Activated CD4-positive, alpha-beta memory T cell treated with anti-CD3 and anti-CD28 coated beads for 36 hours (primary cell): ENCODE results near the gene RYR1. TPM values are rescaled to one million over a fixed set of nuclear protein-coding genes. Genes with fewer than 3 reads are reported as not detected.

Source experiments
- CTCF ChIA-PET: fragments of 350-600 bp; sonication (Branson Sonifier 250); formaldehyde crosslinking; loops from one replicate; lab custom pipeline; 2021; ENCODE audit warnings: antibody characterized with exemption, inconsistent platforms; lab: Charles Lee
- POLR2A ChIA-PET: fragments of 350-600 bp; sonication (Branson Sonifier 250); formaldehyde crosslinking; loops from one replicate; lab custom pipeline; 2021; ENCODE audit warnings: antibody characterized with exemption; lab: Charles Lee
- DNase-seq: peaks from one replicate; pipeline ENCODE4 v3.0.0-alpha.2; 2020
- H3K27ac Mint-ChIP-seq: one replicate; pipeline ENCODE4 v1.8.0; 2021; ENCODE audit warnings: mixed read lengths
- H3K27me3 Mint-ChIP-seq: one replicate; pipeline ENCODE4 v1.8.0; 2021; ENCODE audit warnings: mixed read lengths
- H3K36me3 Mint-ChIP-seq: one replicate; pipeline ENCODE4 v1.8.0; 2021; ENCODE audit warnings: mixed read lengths
- H3K4me1 Mint-ChIP-seq: one replicate; pipeline ENCODE4 v1.8.0; 2021; ENCODE audit warnings: low read depth, mixed read lengths
- H3K4me3 Mint-ChIP-seq: one replicate; pipeline ENCODE4 v1.8.0; 2021; ENCODE audit warnings: mild to moderate bottlenecking, mixed read lengths
- H3K9me3 Mint-ChIP-seq: one replicate; pipeline ENCODE4 v1.8.0; 2021; ENCODE audit warnings: mixed read lengths
- intact Hi-C: fragments of 100-400 bp; cut with micrococcal nuclease; formaldehyde crosslinking; loops from one replicate; pipeline ENCODE4 v1.15.1; 2023
- total RNA-seq, 2 experiments: library from RNA; stranded (reverse); gene quantifications; one replicate each; pipeline ENCODE4 v1.2.3, GENCODE V29; 2021

Gene RYR1
- total RNA-seq, 2 experiments from 2014 or later = 2.4 to 2.5 TPM

- Mint-ChIP-seq H3K27me3 (no peaks in the 10 kb centered on the region), H3K4me3 (peak overlapping the region; percentile 54), H3K27ac (peak overlapping the region; percentile 66), H3K9me3 (no peaks in the 10 kb centered on the region), H3K4me1 (peaks cover 37% of the 10 kb centered on the region), H3K36me3 (peaks cover 36% of the 10 kb centered on the region)
- ChIA-PET CTCF (interaction anchor here (0.6 to 9.6 kb wide), 2 partner anchors 20 to 36 kb away, joined by 3 to 80 read pairs; no protein-coding TSS in a partner anchor), POLR2A (no interaction called here)
- intact Hi-C loops = loop anchor here (5.0 to 10.0 kb wide), 3 partner anchors 58 to 320 kb away; partner anchors contain the start of genes FAM98C, MRPS12 and SARS2
- DNase-seq = no peak
Measured at GRCh38 chr19:38615007-38615581, 181.6 kb downstream of the RYR1 start.

DNA sequence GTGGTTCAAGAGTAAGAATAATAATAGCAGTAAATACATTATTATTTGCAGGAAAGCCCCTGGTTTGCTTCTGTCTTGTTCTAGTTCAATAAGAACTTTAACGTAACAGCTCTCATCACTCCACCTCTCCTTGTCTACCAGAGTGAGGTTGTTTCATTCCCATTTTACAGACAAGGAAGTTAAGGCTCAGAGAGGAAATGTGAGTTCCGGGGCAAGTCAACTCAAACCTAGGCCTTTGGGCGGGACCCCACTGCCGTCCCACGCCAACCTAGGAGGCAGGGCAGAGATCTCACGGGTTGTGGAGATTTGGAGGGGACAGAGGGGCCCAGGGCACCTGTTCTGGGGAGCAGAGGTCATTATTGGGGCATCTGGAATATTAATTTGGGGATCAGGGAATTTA lies 182.8 kb downstream of the RYR1 start:
- ChIA-PET POLR2A (no interaction called here), CTCF (interaction anchor here (4.8 to 9.6 kb wide), 3 partner anchors 19 to 213 kb away, joined by 20 to 80 read pairs (median 50); partner anchors contain the start of gene FAM98C)
- H3K4me3 Mint-ChIP-seq = peak overlapping the region; percentile 99
- no peaks in the 10 kb centered on the region for H3K27me3 Mint-ChIP-seq
- intact Hi-C loops = loop anchor here (5.0 to 10.0 kb wide), 3 partner anchors 59 to 319 kb away; partner anchors contain the start of genes FAM98C, MRPS12 and SARS2
- peak overlapping the region; percentile 92 for H3K27ac Mint-ChIP-seq
- H3K36me3 Mint-ChIP-seq = peaks cover 31% of the 10 kb centered on the region
- DNase-seq = peak; percentile 36
- H3K4me1 Mint-ChIP-seq = peaks cover 41% of the 10 kb centered on the region
- H3K9me3 Mint-ChIP-seq = no peaks in the 10 kb centered on the region

DNA sequence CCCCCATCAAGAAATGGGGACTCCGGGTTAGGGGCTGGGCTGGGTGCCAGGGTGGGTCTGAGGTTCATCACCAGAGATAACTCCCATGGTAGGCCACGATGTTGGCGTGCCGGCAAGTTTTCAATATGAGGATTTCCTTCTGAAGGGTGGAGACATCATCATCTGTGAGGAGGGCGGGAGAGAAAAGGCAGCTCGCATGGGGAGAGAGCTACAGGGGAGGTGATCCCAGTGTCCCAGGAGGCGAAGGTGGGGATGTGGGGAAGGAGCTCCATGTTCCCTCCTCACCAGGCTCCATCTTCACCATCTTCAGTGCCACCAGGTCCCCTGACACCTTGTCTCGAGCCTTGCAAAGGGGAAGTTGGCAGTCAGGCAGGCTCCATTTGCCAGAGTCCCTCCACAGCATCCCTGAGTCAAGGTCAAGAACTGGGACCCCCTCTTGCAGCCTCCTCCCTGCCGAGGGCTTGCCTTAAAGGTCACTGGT lies 183.8 kb downstream of the RYR1 start:
- no peaks in the 10 kb centered on the region for H3K9me3 Mint-ChIP-seq
- POLR2A ChIA-PET = interaction anchor here (0.8 to 2.0 kb wide), 3 partner anchors 30 to 215 kb away, joined by 3 to 6 read pairs (median 3); partner anchors contain the start of genes ACTN4 and FAM98C
- H3K27ac Mint-ChIP-seq = peak overlapping the region; percentile 92
- CTCF ChIA-PET = interaction anchor here (0.8 to 9.6 kb wide), 7 partner anchors 16 to 214 kb away, joined by 4 to 80 read pairs (median 20); partner anchors contain the start of genes ACTN4 and FAM98C
- H3K36me3 Mint-ChIP-seq = peaks cover 37% of the 10 kb centered on the region
- no peaks in the 10 kb centered on the region for H3K27me3 Mint-ChIP-seq
- peaks cover 44% of the 10 kb centered on the region for H3K4me1 Mint-ChIP-seq
- intact Hi-C loops = loop anchor here (5.0 to 10.0 kb wide), 3 partner anchors 60 to 317 kb away; partner anchors contain the start of genes FAM98C, MRPS12 and SARS2
- H3K4me3 Mint-ChIP-seq = peak overlapping the region; percentile 99
- peak; percentile 51 for DNase-seq

GRCh38 chr19:38617764-38618589 lies 184.5 kb downstream of the RYR1 start, which contains the start of gene MAP4K1:
Gene MAP4K1 (minus strand): TSS chr19:38617953. CDS start chr19:38617895, 58 bp downstream.
- POLR2A ChIA-PET = interaction anchor here (0.8 to 2.0 kb wide), 12 partner anchors 10 to 312 kb away, joined by 3 to 9 read pairs (median 4); partner anchors contain the start of genes ACTN4, CATSPERG, FAM98C and PSMD8
- Mint-ChIP-seq H3K9me3 (no peaks in the 10 kb centered on the region), H3K27me3 (no peaks in the 10 kb centered on the region), H3K4me1 (peaks cover 39% of the 10 kb centered on the region), H3K27ac (peak within 1 kb of the TSS; percentile 92), H3K36me3 (peaks cover 34% of the 10 kb centered on the region), H3K4me3 (peak within 1 kb of the TSS; percentile 99)
- peak; percentile 86 for DNase-seq
- CTCF ChIA-PET = interaction anchor here (0.8 to 9.6 kb wide), 12 partner anchors 17 to 794 kb away, joined by 3 to 80 read pairs (median 6); partner anchors contain the start of genes ACTN4, FAM98C, MRPS12 and PLEKHG2
- intact Hi-C loops = loop anchor here (1.0 to 10.0 kb wide), 5 partner anchors 19 to 317 kb away; partner anchors contain the start of genes FAM98C, MRPS12 and SARS2

DNA sequence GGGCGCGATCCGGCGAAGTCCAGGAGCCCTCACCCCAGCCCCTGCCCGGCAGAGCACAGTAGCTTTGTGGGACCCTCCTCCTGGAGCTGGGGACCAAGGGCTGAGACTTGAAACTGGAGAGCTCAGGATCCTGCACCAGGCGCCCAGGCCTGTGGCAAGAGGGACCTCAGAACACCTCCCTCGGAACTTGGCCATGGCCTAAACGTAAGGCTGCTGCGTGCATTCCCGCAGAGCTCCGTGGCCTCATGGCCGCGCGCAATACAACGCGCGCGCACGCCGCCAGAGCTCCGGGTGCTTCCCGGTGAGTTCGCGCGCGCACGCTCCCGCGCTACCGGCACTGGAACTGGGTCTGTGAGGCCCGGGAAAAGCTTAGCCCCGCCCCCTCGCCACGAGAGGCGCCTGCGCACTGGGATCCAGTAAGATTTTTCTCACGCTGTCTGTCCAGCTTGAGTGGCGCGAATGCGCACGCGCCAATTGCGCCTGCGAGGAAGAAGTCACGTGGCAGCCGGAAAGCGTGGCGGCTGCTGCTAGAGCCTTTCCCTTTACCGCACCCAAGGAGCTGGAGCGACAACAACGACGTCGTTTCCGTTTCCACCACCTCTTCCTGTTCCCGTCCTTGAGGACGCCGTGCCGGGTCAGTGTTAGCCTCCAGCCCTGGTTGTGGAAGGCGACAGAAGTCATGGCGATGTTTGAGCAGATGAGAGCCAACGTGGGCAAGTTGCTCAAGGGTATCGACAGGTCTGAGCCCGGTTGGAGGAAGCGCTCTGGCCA lies 185.3 kb downstream of the RYR1 start, which contains the start of gene EIF3K:
Gene EIF3K, plus strand, starts transcription at position 599 of the 771 bp plus-strand sequence. Its CDS starts 81 bp downstream, at position 680.
- POLR2A ChIA-PET = interaction anchor here (0.6 to 2.0 kb wide), 11 partner anchors 10 to 311 kb away, joined by 3 to 9 read pairs (median 4); partner anchors contain the start of genes ACTN4, CATSPERG, FAM98C and PSMD8
- intact Hi-C loops = loop anchor here (1.0 to 10.0 kb wide), 6 partner anchors 18 to 316 kb away; partner anchors contain the start of genes ACTN4, FAM98C, MRPS12 and SARS2
- peak within 1 kb of the TSS; percentile 99 for H3K4me3 Mint-ChIP-seq
- peak; percentile 99 for DNase-seq
- H3K9me3 Mint-ChIP-seq = no peaks in the 10 kb centered on the region
- peaks cover 30% of the 10 kb centered on the region for H3K36me3 Mint-ChIP-seq
- CTCF ChIA-PET = interaction anchor here (0.6 to 9.6 kb wide), 13 partner anchors 16 to 793 kb away, joined by 3 to 80 read pairs (median 5); partner anchors contain the start of genes FAM98C, MRPS12, PLEKHG2 and SARS2
- H3K4me1 Mint-ChIP-seq = peaks cover 34% of the 10 kb centered on the region
- H3K27me3 Mint-ChIP-seq = no peaks in the 10 kb centered on the region
- H3K27ac Mint-ChIP-seq = peak within 1 kb of the TSS; percentile 92

- Mint-ChIP-seq H3K27ac (peak overlapping the region; percentile 92), H3K9me3 (no peaks in the 10 kb centered on the region), H3K4me3 (peak overlapping the region; percentile 99), H3K36me3 (peaks cover 36% of the 10 kb centered on the region), H3K27me3 (no peaks in the 10 kb centered on the region), H3K4me1 (peaks cover 34% of the 10 kb centered on the region)
- ChIA-PET POLR2A (interaction anchor here (1.1 to 2.0 kb wide), 8 partner anchors 9 to 311 kb away, joined by 3 to 9 read pairs (median 4); partner anchors contain the start of genes ACTN4, CATSPERG, FAM98C and PSMD8), CTCF (interaction anchor here (0.9 to 9.6 kb wide), 9 partner anchors 16 to 311 kb away, joined by 3 to 80 read pairs (median 6); partner anchors contain the start of genes FAM98C, MRPS12 and SARS2)
- DNase-seq = no peak
- intact Hi-C loops = loop anchor here (1.0 to 10.0 kb wide), 5 partner anchors 17 to 315 kb away; partner anchors contain the start of genes ACTN4, FAM98C, MRPS12 and SARS2
Measured at GRCh38 chr19:38619361-38620174, 186.1 kb downstream of the RYR1 start.

GRCh38 chr19:38624822-38625221 lies 191.3 kb downstream of the RYR1 start:
- no peak for DNase-seq
- no peaks in the 10 kb centered on the region for H3K9me3 Mint-ChIP-seq
- H3K36me3 Mint-ChIP-seq = peaks cover 40% of the 10 kb centered on the region

DNA sequence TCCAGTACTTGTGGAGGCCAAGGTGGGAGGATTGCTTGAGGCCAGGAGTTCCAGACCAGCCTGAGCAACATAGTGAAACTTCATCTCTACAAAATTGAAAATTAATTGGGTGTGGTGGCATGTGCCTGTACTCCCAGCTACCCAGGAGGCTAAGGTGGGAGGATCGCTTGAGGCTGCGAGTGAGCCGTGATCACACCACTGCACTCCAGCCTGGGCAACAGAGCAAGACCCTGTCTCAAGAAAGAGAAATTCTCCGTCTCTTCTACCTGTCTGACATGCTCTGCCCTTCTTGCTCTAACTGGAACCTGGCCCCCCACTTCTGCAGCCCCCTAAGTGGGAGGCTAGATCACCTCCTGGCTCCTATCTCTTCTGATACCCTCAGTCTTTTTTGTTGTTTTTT lies 192.9 kb downstream of the RYR1 start:
- DNase-seq = no peak
- CTCF ChIA-PET = interaction anchor here (2.1 kb wide), 1 partner anchor 8 kb away, joined by 12 read pairs; no protein-coding TSS in a partner anchor
- POLR2A ChIA-PET = no interaction called here
- no peak overlapping the region for H3K4me3 Mint-ChIP-seq
- intact Hi-C loops = no loop called here
- H3K4me1 Mint-ChIP-seq = peaks cover 3% of the 10 kb centered on the region
- no peak overlapping the region for H3K27ac Mint-ChIP-seq
- H3K36me3 Mint-ChIP-seq = peaks cover 39% of the 10 kb centered on the region
- no peaks in the 10 kb centered on the region for H3K9me3 Mint-ChIP-seq
- H3K27me3 Mint-ChIP-seq = no peaks in the 10 kb centered on the region

More at GRCh38 chr19:38624822-38625221, 191.3 kb downstream of the RYR1 start:
- POLR2A ChIA-PET = no interaction called here
- H3K4me1 Mint-ChIP-seq = peaks cover 10% of the 10 kb centered on the region
- H3K27me3 Mint-ChIP-seq = no peaks in the 10 kb centered on the region
- intact Hi-C loops = no loop called here
- H3K27ac Mint-ChIP-seq = no peak overlapping the region
- CTCF ChIA-PET = interaction anchor here (0.6 to 2.1 kb wide), 2 partner anchors 10 to 73 kb away, joined by 3 to 12 read pairs; no protein-coding TSS in a partner anchor
- H3K4me3 Mint-ChIP-seq = no peak overlapping the region

DNA sequence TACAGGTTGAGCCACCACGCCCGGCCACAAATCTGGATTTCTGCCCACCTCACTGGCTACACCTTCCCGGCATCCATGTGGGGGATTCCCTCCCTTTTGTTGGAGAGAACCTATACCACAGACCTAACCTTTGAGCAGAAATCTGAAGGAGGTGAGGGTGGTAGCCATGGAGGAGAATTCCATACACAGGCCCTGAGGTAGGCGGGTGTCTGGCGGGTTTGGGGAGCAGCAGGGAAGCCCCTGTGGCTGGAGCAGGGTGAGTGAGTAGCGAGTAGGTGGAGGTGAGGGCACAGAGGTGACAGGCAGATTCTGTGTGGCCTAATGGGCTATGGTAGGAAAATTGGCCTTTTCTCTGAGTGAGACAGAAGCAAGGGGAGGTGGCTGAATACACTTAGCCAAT lies 196.1 kb downstream of the RYR1 start:
- intact Hi-C loops = no loop called here
- ChIA-PET CTCF (interaction anchor here (0.7 to 1.2 kb wide), 2 partner anchors 29 to 227 kb away, joined by 3 to 4 read pairs; partner anchors contain the start of gene FAM98C), POLR2A (no interaction called here)
- no peak for DNase-seq
- H3K4me1 Mint-ChIP-seq = peaks cover 2% of the 10 kb centered on the region
- no peak overlapping the region for H3K4me3 Mint-ChIP-seq
- no peaks in the 10 kb centered on the region for H3K9me3 Mint-ChIP-seq
- H3K27me3 Mint-ChIP-seq = no peaks in the 10 kb centered on the region
- H3K27ac Mint-ChIP-seq = no peak overlapping the region
- peaks cover 38% of the 10 kb centered on the region for H3K36me3 Mint-ChIP-seq
